Gastroesophageal sphincter (tissue), 3 donors: Measurements from ENCODE around the gene C17orf107.

Experiments used
- CTCF ChIP-seq, 4 experiments: fragments of 200-600 bp in 2 of 4; fragments of 450-650 bp in 2 of 4; sonication (generic) in 1 of 4; IDR thresholded peaks; one replicate each; pipeline ENCODE4 v1.5.1; 2017 to 2019; ENCODE audit warnings: antibody characterized with exemption in 4 of 4, mild to moderate bottlenecking in 2 of 4, moderate library complexity in 2 of 4
- POLR2A ChIP-seq, 2 donors: fragments of 450-650 bp; IDR thresholded peaks; one replicate each; pipeline ENCODE4 v1.6.1; 2017; ENCODE audit warnings: antibody characterized with exemption in 2 of 2, mild to moderate bottlenecking in 2 of 2, moderate library complexity in 1 of 2
- POLR2AphosphoS5 ChIP-seq: sonication (generic); formaldehyde crosslinking; IDR thresholded peaks from one replicate; pipeline ENCODE4 v1.6.1; 2017; ENCODE audit warnings: antibody characterized with exemption

DNA sequence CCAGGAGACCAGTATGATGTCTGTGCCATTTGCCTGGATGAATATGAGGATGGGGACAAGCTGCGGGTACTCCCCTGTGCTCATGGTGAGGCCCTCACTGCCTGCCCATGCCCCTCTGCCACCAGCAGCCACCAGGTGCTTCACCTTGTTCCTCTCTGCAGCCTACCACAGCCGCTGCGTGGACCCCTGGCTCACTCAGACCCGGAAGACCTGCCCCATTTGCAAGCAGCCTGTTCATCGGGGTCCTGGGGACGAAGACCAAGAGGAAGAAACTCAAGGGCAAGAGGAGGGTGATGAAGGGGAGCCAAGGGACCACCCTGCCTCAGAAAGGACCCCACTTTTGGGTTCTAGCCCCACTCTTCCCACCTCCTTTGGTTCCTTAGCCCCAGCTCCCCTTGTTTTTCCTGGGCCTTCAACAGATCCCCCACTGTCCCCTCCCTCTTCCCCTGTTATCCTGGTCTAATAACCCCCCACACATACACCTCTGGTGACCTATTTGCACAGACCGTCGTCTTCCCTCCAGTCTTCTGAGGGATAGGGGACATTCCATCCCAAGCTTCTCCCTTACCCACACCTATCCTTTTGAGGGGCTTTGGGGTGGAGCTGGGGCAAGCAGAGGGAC lies 45.3 kb downstream of the C17orf107 start:
- TF ChIP-seq CTCF (IDR thresholded peaks at IDR 0.05) (no peak), POLR2AphosphoS5 (no peak), POLR2A (IDR thresholded peaks at IDR 0.05) (no peak)
